ENCODE measurements around the gene RELN.

Gene RELN

DNA sequence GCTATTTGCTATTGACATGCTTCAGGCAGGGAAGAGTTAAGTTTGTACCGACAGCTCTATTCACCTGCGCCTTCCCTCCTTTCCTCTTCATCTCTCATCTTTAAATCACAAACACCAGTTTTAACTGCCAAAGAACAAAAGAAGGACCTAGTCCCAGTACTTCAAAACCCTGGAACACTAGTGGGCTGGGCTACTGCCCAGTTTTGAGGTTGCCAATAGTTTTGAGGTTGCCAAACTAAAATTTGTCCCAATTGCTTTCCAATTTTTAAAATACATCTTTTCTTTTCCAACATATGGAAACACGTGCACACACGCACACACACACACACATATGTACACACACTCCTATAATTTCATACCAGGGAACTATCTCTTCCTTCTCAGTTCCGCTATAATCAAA lies 412.8 kb downstream of the RELN start:
- TF ChIP-seq, protein P1, sequence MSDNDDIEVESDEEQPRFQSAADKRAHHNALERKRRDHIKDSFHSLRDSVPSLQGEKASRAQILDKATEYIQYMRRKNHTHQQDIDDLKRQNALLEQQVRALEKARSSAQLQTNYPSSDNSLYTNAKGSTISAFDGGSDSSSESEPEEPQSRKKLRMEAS (IDR thresholded peaks at IDR 0.05; ENCODE audit: low read depth, low read length): no peak
- no peak for TF ChIP-seq MYC (IDR thresholded peaks at IDR 0.05; ENCODE audit: low read depth, low read length)
- TF ChIP-seq, protein P2, sequence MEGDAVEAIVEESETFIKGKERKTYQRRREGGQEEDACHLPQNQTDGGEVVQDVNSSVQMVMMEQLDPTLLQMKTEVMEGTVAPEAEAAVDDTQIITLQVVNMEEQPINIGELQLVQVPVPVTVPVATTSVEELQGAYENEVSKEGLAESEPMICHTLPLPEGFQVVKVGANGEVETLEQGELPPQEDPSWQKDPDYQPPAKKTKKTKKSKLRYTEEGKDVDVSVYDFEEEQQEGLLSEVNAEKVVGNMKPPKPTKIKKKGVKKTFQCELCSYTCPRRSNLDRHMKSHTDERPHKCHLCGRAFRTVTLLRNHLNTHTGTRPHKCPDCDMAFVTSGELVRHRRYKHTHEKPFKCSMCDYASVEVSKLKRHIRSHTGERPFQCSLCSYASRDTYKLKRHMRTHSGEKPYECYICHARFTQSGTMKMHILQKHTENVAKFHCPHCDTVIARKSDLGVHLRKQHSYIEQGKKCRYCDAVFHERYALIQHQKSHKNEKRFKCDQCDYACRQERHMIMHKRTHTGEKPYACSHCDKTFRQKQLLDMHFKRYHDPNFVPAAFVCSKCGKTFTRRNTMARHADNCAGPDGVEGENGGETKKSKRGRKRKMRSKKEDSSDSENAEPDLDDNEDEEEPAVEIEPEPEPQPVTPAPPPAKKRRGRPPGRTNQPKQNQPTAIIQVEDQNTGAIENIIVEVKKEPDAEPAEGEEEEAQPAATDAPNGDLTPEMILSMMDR (IDR thresholded peaks at IDR 0.05; ENCODE audit: low read depth, low read length): no peak
- no peak for TF ChIP-seq POLR2A (IDR thresholded peaks at IDR 0.05; ENCODE audit: extremely low read depth, insufficient read length)
- H3K4me3 ChIP-seq (ENCODE audit: low read depth, low read length): no peak overlapping the region
- no peak for DNase-seq (ENCODE audit: low read depth)

DNA sequence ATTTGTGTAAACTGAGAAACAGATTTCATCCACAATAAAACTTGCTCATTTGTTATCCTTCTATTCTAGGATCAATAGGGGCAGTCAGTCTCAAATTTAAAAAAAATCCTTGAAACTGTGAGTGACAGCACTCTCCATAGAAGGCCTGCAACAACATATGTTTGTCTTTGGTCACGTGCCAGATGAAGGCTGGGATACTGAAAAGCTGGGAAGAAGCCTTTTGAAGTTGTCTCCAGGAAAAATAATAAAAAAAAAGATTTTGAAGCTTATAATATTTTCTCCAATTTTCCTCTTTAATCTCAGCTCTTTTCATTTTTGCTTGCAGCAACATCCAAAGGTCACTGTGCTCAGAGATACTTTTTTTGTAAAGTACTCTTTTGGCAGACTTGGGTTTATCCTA lies 414.9 kb downstream of the RELN start:
- DNase-seq (ENCODE audit: low read depth): no peak
- no peak overlapping the region for H3K4me3 ChIP-seq (ENCODE audit: low read depth, low read length)
- no peak for TF ChIP-seq POLR2A (IDR thresholded peaks at IDR 0.05; ENCODE audit: extremely low read depth, insufficient read length)
- TF ChIP-seq MYC (IDR thresholded peaks at IDR 0.05; ENCODE audit: low read depth, low read length): no peak
- TF ChIP-seq, protein P2 (IDR thresholded peaks at IDR 0.05; ENCODE audit: low read depth, low read length): no peak
- TF ChIP-seq, protein P1 (IDR thresholded peaks at IDR 0.05; ENCODE audit: low read depth, low read length): no peak

DNA sequence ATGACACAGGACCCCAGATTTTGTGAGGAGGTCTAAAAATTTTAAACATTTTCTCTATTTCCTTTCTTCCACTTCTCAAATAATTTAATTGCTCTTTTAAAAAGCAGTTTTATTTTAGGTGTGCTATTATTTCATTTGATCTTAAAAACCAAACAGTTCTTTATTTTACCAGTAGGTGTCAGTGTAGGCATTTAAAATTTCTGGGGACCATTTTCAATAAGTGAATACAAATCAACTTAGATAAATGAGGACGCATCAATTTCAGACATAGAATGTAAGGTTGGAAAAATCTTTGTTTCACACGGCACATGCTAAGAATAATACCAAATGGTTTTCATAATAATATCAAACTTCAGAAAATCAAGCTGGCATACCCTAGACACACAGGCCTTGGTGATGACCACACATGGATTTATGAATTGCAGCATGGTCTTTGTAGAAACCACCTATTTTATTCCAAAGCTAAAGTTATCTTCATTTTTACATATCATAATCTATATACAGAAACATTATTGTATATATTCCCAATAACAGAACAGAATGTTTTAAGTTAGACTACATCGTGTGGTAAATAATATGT lies 415.9 kb downstream of the RELN start:
- peak; percentile 52 for DNase-seq (ENCODE audit: low read depth)
- no peak overlapping the region for H3K4me3 ChIP-seq (ENCODE audit: low read depth, low read length)
- TF ChIP-seq, protein P2 (IDR thresholded peaks at IDR 0.05; ENCODE audit: low read depth, low read length): no peak
- TF ChIP-seq MYC (IDR thresholded peaks at IDR 0.05; ENCODE audit: low read depth, low read length) (no peak), POLR2A (IDR thresholded peaks at IDR 0.05; ENCODE audit: extremely low read depth, insufficient read length) (no peak)

DNA sequence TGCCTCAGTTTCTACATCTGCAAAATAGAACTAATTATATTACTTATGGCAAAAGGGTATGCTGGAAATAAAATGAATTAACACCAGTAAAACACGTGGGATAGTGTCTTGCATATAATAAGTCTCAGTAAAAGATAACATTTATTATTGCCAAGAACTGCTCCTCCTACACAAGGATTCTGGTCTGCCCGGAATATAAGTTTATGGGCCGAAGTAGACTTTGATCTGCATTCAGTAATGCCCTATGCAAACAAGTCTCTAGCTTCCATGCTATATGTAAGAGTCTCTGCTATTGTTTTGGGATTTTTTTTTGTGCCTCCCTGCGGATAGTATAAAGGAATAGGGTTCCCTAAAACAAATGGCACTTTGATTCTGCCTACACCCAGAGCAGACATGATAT lies 417.9 kb downstream of the RELN start:
- no peak for DNase-seq (ENCODE audit: low read depth)
- TF ChIP-seq, protein P1 (IDR thresholded peaks at IDR 0.05; ENCODE audit: low read depth, low read length): no peak
- TF ChIP-seq MYC (IDR thresholded peaks at IDR 0.05; ENCODE audit: low read depth, low read length) (no peak), POLR2A (IDR thresholded peaks at IDR 0.05; ENCODE audit: extremely low read depth, insufficient read length) (no peak)
- no peak overlapping the region for H3K4me3 ChIP-seq (ENCODE audit: low read depth, low read length)

DNA sequence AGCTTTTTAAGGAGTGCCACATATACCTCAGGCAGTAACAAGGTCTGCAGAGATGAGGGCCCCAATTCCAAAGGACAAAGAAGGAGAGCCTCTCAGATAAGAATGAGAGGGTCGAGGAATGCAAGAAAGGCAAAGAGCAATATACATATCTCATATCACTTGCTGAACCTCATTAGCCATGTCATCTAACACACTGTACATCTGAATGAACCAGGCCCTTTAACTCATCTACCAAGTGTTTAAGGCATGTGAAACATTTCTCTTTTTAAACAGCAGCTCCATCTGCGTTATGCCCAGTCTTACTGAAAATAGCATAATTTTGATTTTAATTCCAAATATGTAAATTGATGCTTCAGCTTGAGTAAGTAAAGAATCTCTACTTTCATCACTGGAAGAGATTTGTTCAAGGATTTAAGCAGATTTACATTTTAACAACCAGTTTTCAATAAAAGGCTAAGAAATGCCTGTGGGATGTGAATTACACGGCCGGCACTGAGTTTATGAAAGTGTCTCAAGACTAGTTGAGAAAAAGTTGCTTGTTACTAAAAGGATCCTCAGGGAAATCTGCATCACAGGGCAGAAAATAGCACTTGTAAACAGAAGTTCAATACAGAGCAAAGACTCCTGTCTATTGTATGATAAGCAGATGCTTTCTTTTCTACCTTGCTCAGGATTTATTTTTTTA lies 419.7 kb downstream of the RELN start:
- no peak for DNase-seq (ENCODE audit: low read depth)
- TF ChIP-seq MYC (IDR thresholded peaks at IDR 0.05; ENCODE audit: low read depth, low read length) (no peak), POLR2A (IDR thresholded peaks at IDR 0.05; ENCODE audit: extremely low read depth, insufficient read length) (no peak)
- TF ChIP-seq, protein P2 (IDR thresholded peaks at IDR 0.05; ENCODE audit: low read depth, low read length): no peak
- TF ChIP-seq, protein P1 (IDR thresholded peaks at IDR 0.05; ENCODE audit: low read depth, low read length): no peak
- H3K4me3 ChIP-seq (ENCODE audit: low read depth, low read length): no peak overlapping the region

DNA sequence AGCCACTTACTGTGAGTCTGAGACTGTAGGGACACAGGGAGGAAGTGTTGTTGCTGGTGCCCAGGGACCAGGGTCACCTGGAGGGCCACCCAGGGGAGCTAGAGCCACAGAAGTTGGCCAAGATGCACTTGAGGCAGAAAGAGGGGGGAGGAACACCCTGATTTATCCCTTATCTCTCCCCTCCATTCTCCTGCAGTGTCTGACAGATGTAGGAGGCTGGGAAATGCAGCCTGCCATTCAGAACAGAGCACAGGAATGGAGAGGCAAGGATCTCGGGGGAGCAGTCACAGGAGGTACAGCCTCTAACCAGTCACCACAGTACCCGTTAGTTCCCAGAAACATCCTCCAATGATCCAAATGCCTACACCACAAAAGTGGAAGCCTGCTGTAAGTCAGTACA lies 425.0 kb downstream of the RELN start:
- TF ChIP-seq, protein P1 (IDR thresholded peaks at IDR 0.05; ENCODE audit: low read depth, low read length): no peak
- TF ChIP-seq, protein P2 (IDR thresholded peaks at IDR 0.05; ENCODE audit: low read depth, low read length): no peak
- TF ChIP-seq POLR2A (IDR thresholded peaks at IDR 0.05; ENCODE audit: extremely low read depth, insufficient read length) (no peak), MYC (IDR thresholded peaks at IDR 0.05; ENCODE audit: low read depth, low read length) (no peak)
- H3K4me3 ChIP-seq (ENCODE audit: low read depth, low read length): no peak overlapping the region
- no peak for DNase-seq (ENCODE audit: low read depth)
